ENCODE results near the gene GP5. TPM values are rescaled to one million over a fixed set of nuclear protein-coding genes. Genes with fewer than 3 reads are reported as not detected.

GP5 gene
- polyA plus RNA-seq, 3 donors: 0.12 TPM; not detected in 2

- no peak overlapping the region for H3K9ac ChIP-seq (ENCODE audit: insufficient read depth, low read length, poor library complexity, severe bottlenecking)
- no peaks in the 10 kb centered on the region for H3K9me3 ChIP-seq (replicated peaks in 1 of 2; ENCODE audit: control insufficient read depth in 1 of 2, insufficient read depth in 1 of 2, low read length in 2 of 2)
- Mint-ChIP-seq H3K4me3 (no peak overlapping the region), H3K4me1 (no peaks in the 10 kb centered on the region), H3K9me3 (no peaks in the 10 kb centered on the region), H3K27me3 (ENCODE audit: low read depth in 3 of 3) (peaks cover 1 to 3% (median 2%) of the 10 kb centered on the region in 3 donors), H3K36me3 (no peaks in the 10 kb centered on the region), H3K27ac (no peak overlapping the region)
- H3K4me3 ChIP-seq (replicated peaks in 1 of 3; ENCODE audit: low read depth in 2 of 3, low read length in 3 of 3): no peak overlapping the region
- H4K20me1 ChIP-seq (ENCODE audit: insufficient read depth, low read length): no peaks in the 10 kb centered on the region
- H3K27me3 ChIP-seq (ENCODE audit: control insufficient read depth in 2 of 2, insufficient read depth in 2 of 2, low read length in 2 of 2): no peaks in the 10 kb centered on the region
- no peaks in the 10 kb centered on the region for H3K79me2 ChIP-seq (ENCODE audit: insufficient read depth, low read length)
- H3K27ac ChIP-seq (ENCODE audit: low read depth in 1 of 2, low read length in 2 of 2): no peak overlapping the region
- intact Hi-C loops (cut with micrococcal nuclease): no loop called here
- no peak for DNase-seq
- TF ChIP-seq CTCF (IDR thresholded peaks at IDR 0.05): no peak
- WGBS (ENCODE audit: insufficient coverage): 96% methylated on average over 14 of the region's 14 CpGs
- H2AFZ ChIP-seq (ENCODE audit: insufficient read depth, low read depth, low read length, poor library complexity, severe bottlenecking): no peak overlapping the region
- H3K4me1 ChIP-seq (ENCODE audit: control insufficient read depth in 1 of 2, insufficient read depth in 2 of 2, low read length in 2 of 2): no peaks in the 10 kb centered on the region
- no peaks in the 10 kb centered on the region for H3K36me3 ChIP-seq (replicated peaks in 1 of 2; ENCODE audit: control insufficient read depth in 1 of 2, insufficient read depth in 2 of 2, low read length in 2 of 2)
- H3K4me2 ChIP-seq (replicated peaks; ENCODE audit: extremely low read depth, low read length, poor library complexity, severe bottlenecking): no peak overlapping the region
These were observed 47.0 kb downstream of the GP5 start for GRCh38 chr3:194351952-194352536.

GRCh38 chr3:194351080-194351672, 47.9 kb downstream of the GP5 start, which contains the start of gene CPN2:
CPN2 (minus strand) TSS chr3:194351328; CDS start chr3:194342702, 8,626 bp downstream.
- no peak for TF ChIP-seq CTCF (IDR thresholded peaks at IDR 0.05)
- H3K9me3 Mint-ChIP-seq: no peaks in the 10 kb centered on the region
- Histone ChIP-seq H3K4me2 (replicated peaks; ENCODE audit: extremely low read depth, low read length, poor library complexity, severe bottlenecking) (no peak within 1 kb of the TSS), H3K4me3 (replicated peaks in 1 of 3; ENCODE audit: low read depth in 2 of 3, low read length in 3 of 3) (no peak within 1 kb of the TSS), H3K27me3 (ENCODE audit: control insufficient read depth in 2 of 2, insufficient read depth in 2 of 2, low read length in 2 of 2) (no peaks in the 10 kb centered on the region), H3K9ac (ENCODE audit: insufficient read depth, low read length, poor library complexity, severe bottlenecking) (no peak within 1 kb of the TSS), H3K79me2 (ENCODE audit: insufficient read depth, low read length) (no peaks in the 10 kb centered on the region), H3K27ac (ENCODE audit: low read depth in 1 of 2, low read length in 2 of 2) (no peak within 1 kb of the TSS), H2AFZ (ENCODE audit: insufficient read depth, low read depth, low read length, poor library complexity, severe bottlenecking) (no peak within 1 kb of the TSS), H3K4me1 (ENCODE audit: control insufficient read depth in 1 of 2, insufficient read depth in 2 of 2, low read length in 2 of 2) (no peaks in the 10 kb centered on the region), H4K20me1 (ENCODE audit: insufficient read depth, low read length) (no peaks in the 10 kb centered on the region), H3K36me3 (replicated peaks in 1 of 2; ENCODE audit: control insufficient read depth in 1 of 2, insufficient read depth in 2 of 2, low read length in 2 of 2) (no peaks in the 10 kb centered on the region), H3K9me3 (replicated peaks in 1 of 2; ENCODE audit: control insufficient read depth in 1 of 2, insufficient read depth in 1 of 2, low read length in 2 of 2) (no peaks in the 10 kb centered on the region)
- H3K27ac Mint-ChIP-seq: peak within 1 kb of the TSS in 1 of 7 donors; percentile 49
- H3K4me3 Mint-ChIP-seq: no peak within 1 kb of the TSS
- H3K36me3 Mint-ChIP-seq: no peaks in the 10 kb centered on the region
- 97% methylated on average over 17 of the region's 24 CpGs for WGBS (ENCODE audit: insufficient coverage)
- no peaks in the 10 kb centered on the region for H3K4me1 Mint-ChIP-seq
- DNase-seq: no peak
- intact Hi-C loops (cut with micrococcal nuclease): no loop called here
- H3K27me3 Mint-ChIP-seq (ENCODE audit: low read depth in 3 of 3): peaks cover 0 to 3% (median 2%) of the 10 kb centered on the region in 3 donors
